H7 (cell line): ENCODE measurements around the gene NTHL1. TPM values are rescaled to one million over a fixed set of nuclear protein-coding genes. Genes with fewer than 3 reads are reported as not detected.

Source experiments
- DNase-seq: peaks from one replicate; pipeline ENCODE4 v3.0.0; 2012
- H3K27me3 ChIP-seq: 2 replicates; pipeline ENCODE4 v1.6.0; 2011; ENCODE audit warnings: mild to moderate bottlenecking, low read length; ENCODE audit not compliant: control insufficient read depth, insufficient read depth
- H3K36me3 ChIP-seq: replicated peaks from 2 replicates; pipeline ENCODE4 v1.5.1; 2011; ENCODE audit warnings: low read length; ENCODE audit not compliant: control insufficient read depth, insufficient read depth
- H3K4me3 ChIP-seq: 2 replicates; pipeline ENCODE4 v1.5.1; 2011; ENCODE audit warnings: low read depth, mild to moderate bottlenecking, control low read depth, low read length, moderate library complexity; ENCODE audit not compliant: insufficient read depth
- total RNA-seq: library from RNA; depleted of rRNA; stranded (reverse); fragments of >200 nt; shearing (Covaris generic); gene quantifications from 2 replicates; pipeline ENCODE4 v1.2.3, GENCODE V29; 2014

NTHL1 gene
- total RNA-seq, 1 experiment from 2014 or later = 108 TPM

GRCh38 chr16:2009164-2009711, 38.4 kb downstream of the NTHL1 start:
- no peaks in the 10 kb centered on the region for H3K27me3 ChIP-seq
- 0 out of 2 replicates have a peak, but pooled peaks cover 1% of the 10 kb centered on the region for H3K36me3 ChIP-seq
- no peak for DNase-seq
- peak overlapping the region; percentile 76 for H3K4me3 ChIP-seq

- Histone ChIP-seq H3K27me3 (no peaks in the 10 kb centered on the region), H3K4me3 (peak overlapping the region; percentile 76), H3K36me3 (0 out of 2 replicates have a peak, but pooled peaks cover 1% of the 10 kb centered on the region)
- peak; percentile 82 for DNase-seq
These were observed 38.9 kb downstream of the NTHL1 start for GRCh38 chr16:2008631-2009163.

- no peaks in the 10 kb centered on the region for H3K27me3 ChIP-seq
- H3K36me3 ChIP-seq = peaks cover 4% of the 10 kb centered on the region
- H3K4me3 ChIP-seq = no peak overlapping the region
- DNase-seq = no peak
These were observed 39.6 kb downstream of the NTHL1 start for GRCh38 chr16:2008009-2008526.

GRCh38 chr16:2007081-2007836, 40.4 kb downstream of the NTHL1 start:
- H3K4me3 ChIP-seq = no peak overlapping the region
- no peak for DNase-seq
- H3K27me3 ChIP-seq = no peaks in the 10 kb centered on the region
- H3K36me3 ChIP-seq = peaks cover 4% of the 10 kb centered on the region

- H3K4me3 ChIP-seq = no peak overlapping the region
- H3K27me3 ChIP-seq = no peaks in the 10 kb centered on the region
- H3K36me3 ChIP-seq = peaks cover 10% of the 10 kb centered on the region
- DNase-seq = no peak
These were observed 41.3 kb downstream of the NTHL1 start for GRCh38 chr16:2006317-2006716.

GRCh38 chr16:2005646-2006045, 42.0 kb downstream of the NTHL1 start:
- Histone ChIP-seq H3K36me3 (peaks cover 13% of the 10 kb centered on the region), H3K4me3 (no peak overlapping the region), H3K27me3 (no peaks in the 10 kb centered on the region)
- DNase-seq = peak; percentile 79

- DNase-seq = no peak
These were observed 42.7 kb downstream of the NTHL1 start for GRCh38 chr16:2004795-2005517.

GRCh38 chr16:2003827-2004641, 43.6 kb downstream of the NTHL1 start:
- Histone ChIP-seq H3K36me3 (peaks cover 15% of the 10 kb centered on the region), H3K27me3 (no peaks in the 10 kb centered on the region), H3K4me3 (no peak overlapping the region)
- DNase-seq = peak; percentile 99

More at GRCh38 chr16:2004795-2005517, 42.7 kb downstream of the NTHL1 start:
- H3K27me3 ChIP-seq = no peaks in the 10 kb centered on the region
- peaks cover 15% of the 10 kb centered on the region for H3K36me3 ChIP-seq
- H3K4me3 ChIP-seq = no peak overlapping the region

- H3K4me3 ChIP-seq = no peak overlapping the region
- no peaks in the 10 kb centered on the region for H3K27me3 ChIP-seq
- DNase-seq = no peak
- peaks cover 17% of the 10 kb centered on the region for H3K36me3 ChIP-seq
These were observed 44.3 kb downstream of the NTHL1 start for GRCh38 chr16:2003231-2003826.

- Histone ChIP-seq H3K36me3 (peaks cover 20% of the 10 kb centered on the region), H3K27me3 (no peaks in the 10 kb centered on the region), H3K4me3 (no peak overlapping the region)
- no peak for DNase-seq
These were observed 45.0 kb downstream of the NTHL1 start for GRCh38 chr16:2002406-2003230.

GRCh38 chr16:2001456-2002355, 45.9 kb downstream of the NTHL1 start:
- peaks cover 21% of the 10 kb centered on the region for H3K36me3 ChIP-seq
- no peak for DNase-seq
- H3K27me3 ChIP-seq = no peaks in the 10 kb centered on the region
- no peak overlapping the region for H3K4me3 ChIP-seq

- Histone ChIP-seq H3K36me3 (peaks cover 21% of the 10 kb centered on the region), H3K27me3 (no peaks in the 10 kb centered on the region), H3K4me3 (no peak overlapping the region)
- no peak for DNase-seq
These were observed 46.6 kb downstream of the NTHL1 start for GRCh38 chr16:2001035-2001434.
